VCaP (cell line): Measurements from ENCODE around the gene DPP9.
"Not testable (repeated sequence)": the region's sequence is repeated elsewhere in the genome, so short reads cannot be mapped to it uniquely, and the experiment has no call there.

ENCODE experiments used
- H3K27ac ChIP-seq: fragments of 450-650 bp; 2 replicates; pipeline ENCODE4 v1.5.1; 2017
- TF ChIP-seq, protein P1 (sequence below): fragments of 450-650 bp; conservative IDR thresholded peaks from 2 replicates; pipeline ENCODE4 v1.5.1; 2017; ENCODE audit warnings: mild to moderate bottlenecking, moderate library complexity

The DPP9 gene

DNA sequence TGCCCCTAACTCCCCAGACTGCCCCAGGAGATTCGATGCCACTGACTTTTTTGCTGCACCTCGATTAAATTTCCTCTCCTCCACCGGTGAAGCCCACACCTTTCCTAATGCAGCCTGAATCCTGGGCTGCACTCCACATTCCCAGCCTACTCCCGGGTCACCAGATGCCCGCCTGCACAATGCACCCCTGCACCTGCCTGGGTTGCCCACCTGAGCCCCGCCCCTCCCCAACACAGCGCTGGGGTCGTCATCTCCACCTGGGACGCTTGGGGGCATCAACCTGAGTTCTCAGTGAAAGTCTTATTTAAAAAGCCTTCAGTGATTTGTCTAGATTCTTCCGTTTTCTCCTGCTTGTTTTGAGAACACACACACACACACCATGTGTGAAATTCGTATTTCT is 24.5 kb upstream of the DPP9 start:
- TF ChIP-seq, protein P1, sequence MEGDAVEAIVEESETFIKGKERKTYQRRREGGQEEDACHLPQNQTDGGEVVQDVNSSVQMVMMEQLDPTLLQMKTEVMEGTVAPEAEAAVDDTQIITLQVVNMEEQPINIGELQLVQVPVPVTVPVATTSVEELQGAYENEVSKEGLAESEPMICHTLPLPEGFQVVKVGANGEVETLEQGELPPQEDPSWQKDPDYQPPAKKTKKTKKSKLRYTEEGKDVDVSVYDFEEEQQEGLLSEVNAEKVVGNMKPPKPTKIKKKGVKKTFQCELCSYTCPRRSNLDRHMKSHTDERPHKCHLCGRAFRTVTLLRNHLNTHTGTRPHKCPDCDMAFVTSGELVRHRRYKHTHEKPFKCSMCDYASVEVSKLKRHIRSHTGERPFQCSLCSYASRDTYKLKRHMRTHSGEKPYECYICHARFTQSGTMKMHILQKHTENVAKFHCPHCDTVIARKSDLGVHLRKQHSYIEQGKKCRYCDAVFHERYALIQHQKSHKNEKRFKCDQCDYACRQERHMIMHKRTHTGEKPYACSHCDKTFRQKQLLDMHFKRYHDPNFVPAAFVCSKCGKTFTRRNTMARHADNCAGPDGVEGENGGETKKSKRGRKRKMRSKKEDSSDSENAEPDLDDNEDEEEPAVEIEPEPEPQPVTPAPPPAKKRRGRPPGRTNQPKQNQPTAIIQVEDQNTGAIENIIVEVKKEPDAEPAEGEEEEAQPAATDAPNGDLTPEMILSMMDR, result no peak

DNA sequence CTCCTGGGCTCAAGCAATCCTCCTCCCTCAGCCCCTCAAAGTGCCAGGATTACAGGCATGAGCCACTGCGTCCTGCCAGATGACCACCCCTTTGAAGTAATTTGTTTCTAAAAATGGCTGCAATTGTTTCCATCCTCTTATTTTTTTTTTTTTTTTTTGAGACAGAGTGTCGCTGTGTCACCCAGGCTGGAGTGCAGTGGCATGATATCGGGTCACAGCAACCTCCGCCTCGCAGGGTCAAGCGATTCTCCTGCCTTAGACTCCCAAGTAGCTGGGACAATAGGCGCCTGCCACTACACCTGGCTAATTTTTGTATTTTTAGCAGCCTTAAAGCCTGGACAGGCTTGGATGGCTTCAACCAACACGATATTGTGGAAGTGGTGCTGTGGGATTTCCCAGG is 22.3 kb upstream of the DPP9 start:
- H3K27ac ChIP-seq, result no peak overlapping the region
- TF ChIP-seq, protein P1, result no peak

More for the DNA sequence above, 24.5 kb upstream of the DPP9 start:
- H3K27ac ChIP-seq, result no peak overlapping the region

DNA sequence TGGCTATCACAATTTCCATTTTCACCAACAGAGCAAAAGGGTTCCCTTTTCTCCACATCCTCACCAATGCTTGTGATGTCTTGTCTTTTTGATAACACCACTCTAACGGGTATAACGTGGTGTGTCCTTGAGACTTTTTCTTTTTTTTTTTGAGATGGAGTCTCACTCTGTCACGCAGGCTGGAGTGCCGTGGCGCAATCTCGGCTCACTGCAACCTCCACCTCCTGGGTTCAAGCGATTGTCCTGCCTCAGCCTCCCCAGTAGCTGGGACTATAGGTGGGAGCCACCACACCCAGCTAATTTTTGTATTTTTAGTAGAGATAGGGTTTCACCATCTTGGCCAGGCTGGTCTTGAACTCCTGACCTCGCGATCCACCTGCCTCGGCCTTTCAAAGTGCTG is 21.5 kb upstream of the DPP9 start:
- H3K27ac ChIP-seq, result not testable (repeated sequence)

DNA sequence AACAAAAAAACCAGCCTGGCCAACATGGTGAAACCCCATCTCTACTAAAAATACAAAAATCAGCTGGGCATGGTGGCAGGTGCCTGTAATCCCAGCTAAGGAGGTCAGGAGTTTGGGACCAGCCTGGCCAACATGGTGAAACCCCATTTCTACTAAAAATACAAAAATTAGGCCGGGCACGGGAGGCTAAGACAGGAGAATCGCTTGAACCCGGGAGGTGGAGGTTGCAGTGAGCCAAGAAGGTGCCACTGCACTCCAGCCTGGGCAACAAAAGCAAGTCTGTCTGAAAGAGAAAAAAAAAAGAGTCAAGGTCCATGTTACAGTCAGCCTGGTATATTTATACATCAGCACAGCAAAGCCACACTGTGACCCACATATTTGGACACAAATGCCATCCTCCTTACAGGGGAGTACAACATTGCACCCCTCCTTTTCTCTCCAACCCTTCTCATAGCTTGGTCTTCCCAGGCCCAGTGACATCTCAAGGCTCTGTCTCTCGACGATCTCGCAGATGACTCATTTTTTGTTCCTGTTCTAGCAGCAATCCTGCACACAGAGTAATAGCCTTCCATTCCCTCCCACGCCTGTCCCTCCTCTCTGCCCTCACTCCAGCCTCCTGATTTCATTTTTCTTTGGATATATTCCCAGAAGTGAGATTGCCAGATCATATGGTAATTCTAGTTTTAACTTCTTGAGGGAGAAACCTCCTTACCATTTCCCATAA is 21.0 kb upstream of the DPP9 start:
- no peak overlapping the region for H3K27ac ChIP-seq
- TF ChIP-seq, protein P1, result no peak

DNA sequence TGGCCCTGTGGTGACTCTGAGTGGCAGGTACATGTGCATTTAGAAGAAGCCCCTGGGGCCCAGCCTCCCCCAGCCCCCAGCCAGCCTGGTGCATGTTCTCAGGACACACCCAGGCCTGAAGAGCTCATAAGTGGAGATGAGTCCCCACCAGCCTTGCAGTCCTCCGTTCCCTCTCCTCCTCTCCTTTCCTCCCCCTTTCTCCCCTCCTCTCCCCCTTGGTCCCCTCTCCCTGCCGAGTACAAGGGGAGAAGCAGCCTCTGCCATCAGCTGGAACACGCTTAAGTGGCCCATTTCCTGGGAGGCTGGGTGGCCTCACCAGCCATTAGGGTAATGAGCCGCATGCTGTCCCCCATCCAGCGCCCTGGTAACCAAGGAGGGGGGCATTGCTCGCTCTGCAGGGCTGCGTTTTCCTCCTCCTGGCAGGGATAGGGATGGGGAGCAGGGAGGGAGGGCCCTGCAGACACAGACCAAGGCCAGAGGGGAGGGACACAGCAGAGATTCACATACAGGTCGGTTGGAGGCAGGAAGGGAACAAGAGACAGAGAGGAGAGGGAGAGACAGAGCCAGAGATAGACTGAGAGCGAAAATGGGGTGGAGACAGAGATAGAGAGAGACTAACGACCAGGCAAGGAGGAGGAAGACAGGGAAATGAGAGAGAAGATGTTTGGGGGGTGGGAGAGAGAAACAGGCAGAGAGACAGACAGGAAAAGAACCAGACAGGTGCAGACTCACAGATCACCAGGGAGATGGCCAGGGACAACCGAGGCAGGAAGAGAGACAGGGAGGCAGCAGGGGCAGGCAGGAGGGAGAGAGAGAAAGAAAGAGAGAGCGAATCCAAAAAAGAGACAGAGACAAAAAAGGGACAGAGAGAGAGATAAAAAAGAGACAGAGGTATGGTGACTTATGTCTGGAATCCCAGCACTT is 19.3 kb upstream of the DPP9 start:
- H3K27ac ChIP-seq, result no peak overlapping the region
- TF ChIP-seq, protein P1, result no peak

DNA sequence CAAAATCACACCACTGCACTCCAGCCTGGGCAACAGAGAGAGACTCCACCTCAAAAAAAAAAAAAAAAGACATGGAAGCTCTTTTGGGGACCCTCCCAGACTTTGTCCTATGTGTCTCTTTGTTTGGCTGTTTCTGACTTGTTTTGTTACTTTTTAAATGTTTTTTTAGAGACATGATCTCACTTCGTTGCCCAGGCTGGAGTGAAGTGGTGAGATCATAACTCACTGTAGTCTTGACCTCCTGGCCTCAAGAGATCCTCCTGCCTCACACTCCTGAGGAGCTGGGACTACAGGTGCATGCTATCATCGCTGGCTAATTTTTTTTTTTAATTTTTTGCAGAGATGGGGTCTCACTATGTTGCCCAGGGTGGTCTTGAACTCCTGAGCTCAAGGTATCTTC is 16.4 kb upstream of the DPP9 start:
- TF ChIP-seq, protein P1, result no peak
- H3K27ac ChIP-seq, result no peak overlapping the region

DNA sequence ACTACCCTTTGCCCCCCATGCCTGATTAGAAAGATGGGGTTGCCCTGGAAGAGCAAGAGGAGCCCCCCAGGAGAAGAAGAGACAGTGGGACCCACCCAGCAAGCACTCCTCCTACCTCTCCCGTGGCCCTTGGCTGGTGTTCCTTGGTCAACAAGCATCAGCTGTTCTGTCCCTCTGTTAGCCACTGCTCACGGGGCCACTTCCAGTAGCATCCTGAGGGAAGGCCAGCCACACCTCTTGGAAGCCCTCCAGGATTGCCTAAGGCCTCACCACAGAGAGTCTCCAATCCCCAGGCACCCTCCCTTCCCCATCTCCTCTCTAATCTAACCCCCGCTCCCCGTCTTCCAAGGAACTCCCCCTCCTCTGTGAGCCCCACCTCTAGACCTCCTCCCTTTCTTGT is 15.1 kb upstream of the DPP9 start:
- TF ChIP-seq, protein P1, result no peak
- H3K27ac ChIP-seq, result no peak overlapping the region
